Bone marrow (tissue), 2 donors: ENCODE data around the gene U2AF2.

Source experiments
- DNase-seq, 2 donors: peaks; one replicate each; lab custom pipeline; 2025; lab: John Stamatoyannopoulos, UW

Gene U2AF2

DNA sequence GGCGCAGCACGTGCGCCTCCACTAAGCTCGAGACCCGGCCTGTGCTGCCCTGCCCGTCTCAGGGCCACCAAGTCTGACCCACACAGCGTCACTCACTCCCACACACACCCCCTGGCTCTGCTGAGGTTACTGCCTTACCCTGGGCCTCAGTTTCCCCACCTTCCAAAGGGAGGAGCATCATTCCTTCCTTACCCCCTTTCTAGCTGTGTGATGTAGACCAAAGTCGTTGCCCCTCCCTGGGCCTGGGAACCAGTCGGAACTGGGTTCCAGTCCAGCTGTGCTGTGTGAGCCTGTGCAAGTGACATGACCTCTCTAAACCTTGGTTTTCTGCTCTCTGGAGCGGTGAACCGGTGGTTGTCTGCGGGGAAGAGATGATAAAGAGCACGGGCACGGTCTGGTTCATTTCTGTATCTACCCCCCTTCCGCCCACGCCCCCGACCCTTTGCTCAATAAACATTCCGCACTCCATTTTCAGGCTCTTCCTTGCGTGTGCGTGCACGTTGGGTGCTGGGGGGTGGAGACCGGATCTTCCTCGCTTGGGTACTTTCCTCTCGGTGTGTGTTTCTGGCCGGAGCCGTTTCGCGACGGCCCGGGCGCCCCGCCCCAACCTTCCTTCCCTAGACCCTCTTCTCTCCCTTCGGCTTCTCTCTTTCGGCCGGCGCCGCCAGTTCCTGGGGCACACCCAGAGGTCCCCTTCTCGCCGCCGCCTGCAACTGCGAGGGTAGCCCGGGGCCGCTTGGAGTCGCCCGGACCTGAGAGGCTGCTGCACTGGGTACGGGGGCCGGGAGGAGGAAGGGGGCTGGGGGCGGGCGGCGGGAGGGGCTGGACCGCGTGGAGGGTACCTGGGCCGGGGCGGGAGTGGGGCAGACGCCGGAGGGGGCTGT lies 11.6 kb upstream of the U2AF2 start, which contains the start of gene ZNF581:
TSS of gene ZNF581 (plus strand) at position 647 of the 884 bp plus-strand sequence. CDS start 923 bp downstream, outside the sequence.
- DNase-seq: peak; percentile 66 to 68

DNA sequence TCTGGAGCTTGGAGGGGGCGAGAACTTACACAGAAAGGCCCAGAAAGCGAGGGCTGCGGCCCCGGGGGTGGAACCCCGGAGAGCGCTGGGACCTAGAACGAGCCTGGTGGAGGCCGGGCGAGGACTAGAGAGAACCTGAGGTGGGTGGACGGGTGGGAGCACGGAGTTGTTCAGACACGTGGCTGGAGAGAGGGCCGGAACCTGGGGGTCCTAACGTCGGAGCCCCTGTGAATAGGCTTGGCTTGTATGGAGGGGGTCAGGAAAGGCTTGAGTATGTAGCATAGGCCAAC lies 11.0 kb upstream of the U2AF2 start:
- no peak for DNase-seq

DNA sequence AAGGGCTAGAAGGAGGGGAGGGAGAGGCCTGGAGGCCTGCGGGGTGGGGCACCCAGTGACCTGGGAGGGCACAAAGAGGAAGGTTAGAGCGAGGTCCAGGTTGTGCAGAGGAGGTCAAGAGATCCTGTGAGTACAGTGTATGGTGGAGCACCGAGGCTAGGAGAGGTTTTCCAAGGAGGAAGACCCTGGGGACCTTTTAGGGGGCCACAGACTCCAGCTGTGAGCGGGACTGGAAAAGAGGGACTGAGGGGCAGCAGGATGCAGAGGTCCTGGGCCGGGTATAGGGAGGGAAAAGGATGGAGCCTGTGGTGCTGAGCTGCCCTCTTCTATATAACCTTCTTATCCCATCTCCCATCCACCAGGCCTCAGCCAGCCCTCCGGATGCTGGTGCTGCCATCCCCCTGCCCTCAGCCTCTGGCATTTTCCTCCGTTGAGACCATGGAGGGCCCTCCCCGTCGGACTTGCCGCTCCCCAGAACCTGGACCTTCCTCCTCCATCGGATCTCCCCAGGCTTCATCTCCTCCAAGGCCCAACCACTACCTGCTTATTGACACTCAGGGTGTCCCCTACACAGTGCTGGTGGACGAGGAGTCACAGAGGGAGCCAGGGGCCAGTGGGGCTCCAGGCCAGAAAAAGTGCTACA lies 10.5 kb upstream of the U2AF2 start:
- DNase-seq: no peak

DNA sequence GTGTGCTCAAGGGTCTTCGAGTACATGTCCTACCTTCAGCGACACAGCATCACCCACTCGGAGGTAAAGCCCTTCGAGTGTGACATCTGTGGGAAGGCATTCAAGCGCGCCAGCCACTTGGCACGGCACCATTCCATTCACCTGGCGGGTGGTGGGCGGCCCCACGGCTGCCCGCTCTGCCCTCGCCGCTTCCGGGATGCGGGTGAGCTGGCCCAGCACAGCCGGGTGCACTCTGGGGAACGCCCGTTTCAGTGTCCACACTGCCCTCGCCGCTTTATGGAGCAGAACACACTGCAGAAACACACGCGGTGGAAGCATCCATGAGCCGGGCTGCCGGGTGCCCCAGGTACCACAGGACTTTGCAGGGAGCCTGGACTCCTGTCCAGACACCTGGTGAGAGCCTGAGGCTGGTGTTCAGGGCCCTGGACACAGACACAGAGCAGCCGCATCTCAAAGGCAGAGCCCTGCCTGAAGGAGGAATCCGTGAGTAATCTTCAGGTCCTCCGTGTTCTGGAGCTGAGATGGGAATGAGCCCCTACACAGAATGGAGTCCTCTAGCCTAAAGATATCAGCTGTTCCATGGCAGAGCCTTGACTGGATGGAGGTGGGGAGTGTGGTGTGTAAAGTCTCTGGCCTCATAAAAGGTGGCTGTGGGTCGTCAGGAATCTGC lies 9.9 kb upstream of the U2AF2 start:
- no peak for DNase-seq

DNA sequence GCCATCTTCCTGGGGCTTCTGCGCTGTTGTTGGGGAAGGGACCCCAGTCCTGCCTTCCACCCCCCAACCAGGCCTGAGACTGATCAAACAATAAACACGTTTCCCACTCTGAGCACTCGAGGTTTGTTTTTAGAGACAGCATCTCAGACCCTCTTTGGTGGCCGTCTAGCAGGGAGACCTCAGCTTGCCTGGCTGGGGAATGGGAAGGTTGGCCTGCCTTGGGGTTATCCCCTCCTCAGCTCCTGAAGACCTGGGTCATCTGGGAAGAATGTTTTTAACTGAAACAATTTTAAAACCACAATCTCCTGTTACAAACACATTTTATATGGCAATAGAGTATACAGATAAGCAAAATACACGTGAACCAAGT lies 9.3 kb upstream of the U2AF2 start:
- DNase-seq: no peak

DNA sequence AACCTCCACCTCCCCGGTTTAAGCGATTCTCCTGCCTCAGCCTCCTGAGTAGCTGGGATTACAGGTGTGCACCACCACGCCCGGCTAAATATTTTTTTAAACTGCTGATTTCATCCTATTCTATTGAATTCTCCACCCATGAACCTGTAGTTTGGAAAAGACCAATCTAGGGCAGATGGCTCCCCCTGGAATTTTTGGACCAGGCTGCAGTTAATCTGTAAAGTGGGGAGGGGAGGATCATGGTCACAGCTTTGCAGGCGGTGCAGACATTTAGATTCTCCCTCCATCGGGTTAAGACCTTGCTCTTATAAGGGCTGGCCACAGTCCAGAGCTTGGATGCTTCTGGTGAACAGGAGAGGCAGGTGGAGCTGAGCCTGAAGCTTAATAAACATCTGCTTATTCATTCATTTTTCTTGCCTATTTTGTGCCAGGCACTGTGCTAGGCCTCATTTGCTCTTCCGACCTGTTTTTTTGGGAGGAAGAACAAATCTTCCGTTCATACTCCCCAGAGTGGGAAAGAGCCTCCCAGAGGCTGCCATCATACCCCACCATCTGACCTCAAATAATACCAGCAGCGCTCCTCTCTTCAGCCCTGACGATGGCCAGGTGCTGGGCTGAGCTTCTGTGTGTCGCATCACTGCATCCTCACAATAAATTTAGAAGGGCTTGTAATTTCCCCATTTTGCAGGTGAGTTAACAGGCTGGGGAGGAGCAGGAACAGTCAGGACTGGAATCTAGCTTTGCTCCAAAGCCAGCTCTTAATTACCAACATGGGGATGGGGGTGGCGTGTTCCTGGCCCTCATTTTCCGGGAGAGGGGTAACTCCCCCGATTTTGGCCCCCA lies 7.7 kb upstream of the U2AF2 start:
- DNase-seq: no peak

DNA sequence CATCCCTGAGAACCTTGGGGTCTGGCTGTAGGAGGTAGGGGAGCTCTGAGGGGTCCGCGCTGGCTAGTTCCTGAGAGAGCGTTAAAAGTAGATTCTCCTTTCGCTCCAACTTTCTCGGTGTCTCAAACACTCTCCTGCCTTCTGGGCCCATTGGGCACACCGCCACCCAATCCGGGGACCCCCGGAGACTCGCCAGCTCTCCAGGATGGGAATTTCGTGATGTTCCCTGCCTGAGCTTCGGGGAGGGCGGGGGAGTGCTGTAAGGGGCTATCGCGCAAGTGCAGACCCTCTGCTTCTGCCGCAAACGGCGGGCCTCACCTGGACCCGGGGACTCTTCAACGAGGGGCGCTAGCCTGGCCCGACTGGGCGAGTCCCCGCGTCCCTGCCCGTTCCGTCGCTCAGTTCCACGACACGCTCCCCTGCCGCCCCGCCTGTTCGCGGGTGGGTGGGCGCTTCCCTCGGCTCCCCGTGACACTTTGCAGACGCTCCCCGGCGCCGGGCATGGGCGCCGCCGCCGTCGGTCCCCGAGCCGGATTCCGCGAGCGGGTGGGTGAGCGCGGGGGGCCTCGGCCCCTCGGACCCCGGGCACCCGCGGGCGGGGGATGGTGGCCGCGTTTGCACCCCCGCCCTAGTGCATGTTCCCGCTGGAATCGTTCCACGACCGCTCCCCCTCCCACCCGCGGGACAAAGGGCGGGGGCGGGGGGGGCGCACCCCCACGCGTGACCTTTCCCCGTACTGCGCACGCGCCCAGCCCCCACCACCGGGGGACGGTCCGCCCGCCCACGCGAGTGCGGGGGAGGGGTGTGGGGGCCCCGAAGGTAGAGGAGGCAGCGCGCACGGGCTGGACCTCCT lies 6.9 kb upstream of the U2AF2 start, which contains the start of gene CCDC106:
TSS of gene CCDC106 (plus strand) at position 481 of the 853 bp plus-strand sequence. CDS start 835 bp downstream, outside the sequence.
- DNase-seq: peak in 1 of 2 donors; percentile 64

DNA sequence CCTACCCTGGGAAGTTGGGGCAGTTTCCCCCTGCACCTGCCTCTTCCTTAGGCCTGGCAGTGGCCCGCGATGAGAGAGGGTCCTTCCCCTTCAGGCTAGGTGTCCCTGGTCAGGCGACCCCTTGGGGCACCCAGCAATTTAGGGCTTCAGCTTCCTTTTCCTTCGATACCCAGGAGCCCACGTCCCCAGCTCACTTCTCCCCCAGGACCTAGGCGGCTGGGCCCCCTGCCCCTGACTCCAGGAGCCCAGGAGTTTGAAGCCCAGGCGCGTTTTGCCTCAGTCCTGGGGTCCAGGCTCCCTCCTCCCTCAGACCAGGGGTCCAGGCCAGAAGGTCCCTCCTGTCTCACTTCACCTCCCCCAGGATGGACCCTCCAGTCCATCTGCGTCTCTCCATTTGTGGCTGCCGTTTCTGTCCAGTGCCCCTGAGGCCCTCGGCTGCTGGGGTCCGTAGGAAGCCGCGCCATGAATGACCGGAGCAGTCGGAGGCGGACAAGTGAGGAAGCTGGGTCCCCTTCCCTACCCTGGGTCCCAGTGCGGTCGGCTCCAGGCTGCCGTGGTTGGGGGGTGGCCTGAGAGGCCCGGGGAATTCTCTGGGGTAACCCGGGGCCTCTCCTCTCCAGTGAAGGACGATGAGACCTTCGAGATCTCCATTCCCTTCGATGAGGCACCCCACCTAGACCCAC lies 6.1 kb upstream of the U2AF2 start:
- DNase-seq: peak in 1 of 2 donors; percentile 23

DNA sequence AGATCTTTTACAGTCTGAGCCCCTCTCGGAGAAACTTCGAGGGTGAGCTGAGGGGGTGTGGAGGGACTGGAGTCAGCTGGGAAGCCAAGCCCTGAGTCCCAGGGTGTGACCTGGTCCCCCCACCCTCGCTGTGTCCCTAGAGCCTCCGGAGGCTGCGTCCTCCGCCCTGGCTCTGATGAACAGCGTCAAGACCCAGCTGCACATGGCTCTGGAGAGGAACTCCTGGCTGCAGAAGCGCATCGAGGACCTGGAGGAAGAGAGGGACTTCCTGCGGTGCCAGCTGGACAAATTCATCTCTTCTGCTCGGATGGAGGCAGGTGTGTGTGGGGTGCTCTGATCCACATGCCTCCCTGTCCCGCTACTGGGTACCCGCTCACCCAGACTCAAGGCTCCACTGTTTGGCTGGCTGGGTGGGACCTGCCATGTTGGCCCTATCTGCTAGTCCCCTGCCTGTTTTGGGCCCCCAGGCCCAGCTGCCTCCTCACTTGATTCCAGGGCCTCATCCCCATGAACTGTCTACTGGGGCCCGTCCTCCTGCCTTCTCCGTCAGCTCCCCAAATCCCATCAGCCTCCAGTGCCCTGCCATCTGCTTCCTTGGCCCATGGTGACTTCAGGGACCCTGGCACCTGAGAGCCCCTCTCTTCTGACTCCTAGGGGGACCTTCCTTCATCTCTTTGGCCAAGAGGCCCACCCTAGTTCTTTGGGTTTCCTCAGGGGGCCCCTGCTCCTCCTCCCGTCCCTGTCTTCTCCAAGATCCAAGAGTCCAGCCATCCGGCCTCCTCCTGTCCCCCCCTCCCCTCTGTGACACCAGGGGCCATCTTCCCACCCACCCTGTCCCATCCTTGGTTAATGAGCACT lies 5.3 kb upstream of the U2AF2 start:
- DNase-seq: no peak

DNA sequence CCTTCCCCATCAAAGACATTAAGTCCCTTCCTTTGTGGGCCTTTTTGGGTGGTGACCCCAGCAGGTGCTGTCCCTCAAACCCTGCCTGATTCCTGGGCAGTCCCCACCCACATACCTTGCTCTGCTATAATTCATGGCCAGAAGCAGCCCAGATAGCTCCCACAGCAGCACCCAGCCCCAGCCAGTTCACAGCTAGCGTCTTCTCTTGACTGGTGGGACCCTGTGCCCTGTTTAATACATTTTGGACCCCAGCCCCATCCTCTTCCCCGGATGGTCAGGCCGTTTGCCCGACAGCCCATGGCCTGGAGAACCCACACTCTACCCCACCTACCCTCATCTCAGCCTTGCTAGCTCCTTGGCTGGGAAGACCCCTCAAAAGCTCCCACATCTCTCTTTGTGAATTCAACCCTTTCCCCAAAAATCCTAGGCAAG lies 4.7 kb upstream of the U2AF2 start:
- no peak for DNase-seq

DNA sequence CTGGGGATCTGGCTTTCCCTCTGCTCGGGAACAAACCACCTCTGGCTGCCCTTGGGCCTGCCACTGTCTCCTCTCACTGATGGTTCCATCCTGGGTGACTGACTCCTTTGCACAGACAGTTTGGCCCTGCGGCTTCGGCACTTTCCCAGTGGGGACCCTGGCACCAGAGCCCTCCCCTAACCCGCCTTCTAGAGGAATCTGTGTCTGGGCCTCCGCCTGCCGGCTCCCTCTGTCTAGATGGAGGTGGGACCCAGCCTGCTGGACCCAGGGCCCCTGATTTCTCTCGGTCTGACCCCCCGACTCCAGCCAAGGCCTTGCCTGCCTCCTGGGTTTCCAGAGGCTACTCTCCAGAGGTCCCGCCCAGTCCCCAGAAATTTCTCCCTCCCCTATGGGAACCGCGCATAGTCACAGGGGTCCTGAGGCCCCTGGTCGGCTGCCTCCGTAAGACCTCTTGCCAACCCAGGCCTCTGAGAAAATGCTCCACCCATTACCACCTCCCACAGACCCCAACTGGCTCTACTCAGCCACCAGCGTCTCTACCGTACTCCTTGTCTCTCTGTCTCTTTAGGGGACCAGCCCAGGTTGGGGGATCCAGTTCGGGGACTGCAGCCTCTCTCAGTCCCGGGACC lies 4.1 kb upstream of the U2AF2 start:
- no peak for DNase-seq

DNA sequence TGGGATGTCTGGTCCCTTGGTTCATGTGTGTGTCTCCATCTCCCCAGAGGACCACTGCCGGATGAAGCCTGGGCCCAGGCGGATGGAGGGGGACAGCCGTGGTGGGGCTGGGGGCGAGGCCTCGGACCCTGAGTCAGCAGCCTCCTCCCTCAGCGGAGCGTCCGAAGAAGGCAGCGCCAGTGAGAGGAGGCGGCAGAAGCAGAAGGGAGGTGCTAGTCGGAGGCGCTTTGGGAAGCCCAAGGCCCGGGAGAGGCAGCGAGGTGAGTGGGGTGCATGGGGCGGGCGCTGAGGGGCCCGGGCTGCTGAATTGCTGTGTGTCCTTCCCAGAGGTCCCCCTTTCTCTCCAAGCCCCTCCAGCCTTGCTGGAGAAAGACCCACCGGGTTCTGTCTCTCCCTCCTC lies 3.6 kb upstream of the U2AF2 start:
- DNase-seq: no peak

DNA sequence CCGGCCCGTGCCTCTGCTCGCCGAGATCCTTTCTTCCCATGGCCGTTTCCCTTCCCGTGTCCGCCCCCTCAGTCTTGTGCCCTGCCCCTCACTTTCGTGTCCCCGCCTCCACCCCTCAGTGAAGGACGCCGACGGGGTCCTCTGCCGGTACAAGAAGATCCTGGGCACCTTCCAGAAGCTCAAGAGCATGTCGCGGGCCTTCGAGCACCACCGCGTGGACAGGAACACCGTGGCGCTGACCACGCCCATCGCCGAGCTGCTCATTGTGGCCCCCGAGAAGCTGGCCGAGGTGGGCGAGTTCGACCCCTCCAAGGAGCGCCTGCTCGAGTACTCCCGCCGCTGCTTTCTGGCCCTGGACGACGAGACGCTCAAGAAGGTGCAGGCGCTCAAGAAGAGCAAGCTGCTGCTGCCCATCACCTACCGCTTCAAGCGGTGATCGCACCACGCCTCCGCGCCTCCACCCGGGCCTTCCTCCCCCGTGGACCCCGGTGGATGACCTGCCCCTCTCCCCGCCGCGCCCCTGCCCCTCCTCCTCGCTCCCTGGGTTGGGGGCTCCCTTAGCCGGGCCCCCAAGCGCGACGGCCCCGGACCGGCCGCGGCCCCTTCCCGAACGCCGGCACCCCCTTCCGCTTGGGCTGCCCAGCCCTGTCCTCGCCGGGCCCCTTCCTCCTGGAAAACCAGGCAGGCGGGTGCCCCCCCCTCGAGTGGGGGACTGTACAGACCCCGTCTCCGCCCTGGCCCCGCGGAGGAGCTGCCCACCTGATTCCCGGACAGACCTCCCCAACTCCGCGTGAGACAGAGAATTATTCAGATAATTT lies 2.3 kb upstream of the U2AF2 start:
- no peak for DNase-seq

DNA sequence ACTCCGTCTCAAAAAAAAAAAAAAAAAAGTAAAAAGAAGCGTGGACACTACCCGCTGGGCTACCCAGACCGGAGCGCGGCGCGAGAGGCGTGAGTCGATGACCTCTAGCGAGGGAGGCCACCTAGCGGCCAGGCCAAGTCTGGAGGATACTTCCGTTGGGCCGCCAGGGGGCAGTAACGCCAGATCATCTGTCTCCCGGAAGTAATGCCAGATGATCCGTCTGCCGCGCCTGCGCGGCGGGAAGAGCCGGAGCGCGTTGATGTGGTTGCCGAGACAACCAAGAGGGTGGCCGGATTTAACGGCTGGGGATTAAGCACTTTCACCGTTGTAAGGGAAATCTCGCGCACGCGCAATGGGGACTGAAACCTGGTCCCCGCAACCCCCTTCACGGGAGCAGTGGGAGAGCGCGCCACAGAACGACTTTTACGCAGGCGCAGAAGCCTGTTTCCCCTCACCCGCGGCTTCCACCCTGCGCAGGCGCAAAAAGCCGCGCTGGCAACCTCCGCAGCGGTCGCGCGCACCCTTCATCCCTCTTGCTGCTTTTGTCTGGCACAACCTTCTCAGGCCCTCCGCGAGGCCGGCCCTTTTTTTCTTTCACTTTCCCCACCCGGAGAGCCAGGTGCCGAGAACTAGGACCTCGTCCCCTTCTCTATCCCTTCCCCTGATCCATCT lies 1.0 kb upstream of the U2AF2 start:
- peak; percentile 97 to 100 for DNase-seq

DNA sequence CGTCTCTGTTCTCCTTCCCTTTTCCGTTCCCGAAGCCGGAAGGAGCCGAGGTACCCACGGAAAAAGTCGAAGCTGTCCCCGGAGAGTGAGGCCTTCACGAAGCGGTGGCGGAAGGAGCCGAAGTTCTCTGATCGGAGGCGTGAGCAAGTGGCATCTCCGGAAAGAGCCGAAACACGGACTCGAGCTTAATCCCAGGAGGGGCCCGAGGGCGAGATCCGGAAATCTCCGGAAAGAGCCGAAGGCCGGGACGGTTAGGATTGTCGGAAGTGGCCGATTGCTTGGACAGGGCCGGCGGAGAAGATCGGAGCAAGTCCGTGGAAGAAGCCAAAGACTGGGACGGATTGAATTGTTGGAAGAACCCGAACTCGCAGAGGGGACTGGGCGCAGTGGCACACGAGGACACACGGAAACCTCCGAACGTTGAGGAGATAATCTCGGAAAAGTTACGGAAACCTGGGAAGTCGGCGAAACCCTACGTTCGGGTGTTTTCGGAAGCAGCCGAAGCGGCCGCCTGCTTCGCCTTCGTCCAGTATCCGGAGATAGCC lies 440 bp upstream of the U2AF2 start:
- DNase-seq: peak; percentile 98 to 99

DNA sequence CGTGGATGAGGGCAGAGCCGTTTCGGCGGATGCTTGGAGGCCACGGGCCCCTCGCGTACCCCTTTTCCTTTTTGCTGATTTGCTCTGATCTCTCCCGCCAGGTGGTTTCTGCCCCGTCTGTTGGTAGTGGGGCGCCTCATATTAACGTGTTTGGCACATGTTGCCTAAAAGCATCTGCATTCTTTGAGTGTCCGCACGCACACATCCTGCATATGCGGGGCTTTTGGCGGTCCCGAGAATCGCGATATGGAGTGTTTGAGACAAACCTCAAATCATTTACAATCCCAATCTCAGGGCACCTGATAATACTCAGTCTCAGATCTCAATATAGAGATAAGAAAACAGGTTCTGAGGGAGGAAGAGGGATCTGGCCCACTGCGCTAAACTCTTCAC lies 809 bp downstream of the U2AF2 start:
- DNase-seq: no peak

DNA sequence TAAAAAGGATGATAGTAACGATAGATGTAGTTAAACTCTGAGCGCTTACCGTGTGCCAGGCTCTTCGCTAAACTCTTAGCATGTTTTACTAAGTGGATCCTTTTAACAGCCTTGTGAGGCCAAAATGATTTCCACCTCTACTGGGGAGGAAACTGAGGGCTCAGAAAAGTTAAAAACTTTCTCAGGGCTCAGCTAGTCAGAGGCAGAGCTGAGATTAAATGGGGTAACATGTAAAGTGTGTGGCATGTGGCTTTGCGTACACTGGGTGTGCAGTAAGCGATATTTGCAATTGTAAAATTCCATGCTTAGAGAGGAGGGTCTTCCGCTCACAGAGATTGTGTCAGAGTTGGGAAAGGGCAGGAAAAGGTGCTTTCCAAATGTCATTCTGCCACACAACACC lies 1.7 kb downstream of the U2AF2 start:
- DNase-seq: no peak
